ENCODE results near the gene SLC38A1.

The SLC38A1 gene

DNA sequence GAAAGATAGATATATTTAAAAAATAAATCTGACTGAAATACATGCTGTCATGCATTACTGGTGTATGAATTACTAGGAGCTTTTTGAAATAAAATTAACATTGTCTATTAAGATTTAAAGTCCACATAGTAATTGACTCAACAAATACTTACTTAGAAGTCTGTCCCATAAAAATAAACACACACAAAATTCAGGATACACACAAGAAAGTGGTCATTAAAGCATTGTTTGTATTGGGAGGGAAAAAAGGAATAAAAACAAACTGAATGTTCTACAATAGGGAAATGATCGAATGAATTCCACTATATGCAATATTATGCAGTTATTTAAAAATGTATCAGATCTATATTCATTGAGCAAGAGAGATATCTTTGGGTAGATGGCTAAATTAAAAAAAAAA lies 118.9 kb downstream of the SLC38A1 start:
- Histone ChIP-seq H3K27ac (no peak overlapping the region), H3K36me3 (ENCODE audit: control insufficient read depth, insufficient read depth, low read length) (no peaks in the 10 kb centered on the region), H3K4me1 (no peaks in the 10 kb centered on the region), H3K4me3 (ENCODE audit: low read depth, low read length) (no peak overlapping the region), H3K9me3 (ENCODE audit: control insufficient read depth, low read length) (no peaks in the 10 kb centered on the region), H3K79me2 (no peaks in the 10 kb centered on the region), H3K9ac (no peak overlapping the region), H2AFZ (no peak overlapping the region), H3K4me2 (ENCODE audit: low read length) (no peak overlapping the region), H3K27me3 (ENCODE audit: control insufficient read depth, insufficient read depth, low read length) (no peaks in the 10 kb centered on the region)
- TF ChIP-seq CTCF (IDR thresholded peaks at IDR 0.05): no peak

- H2AFZ ChIP-seq: no peak overlapping the region
- H3K9me3 ChIP-seq (ENCODE audit: control insufficient read depth, low read length): no peaks in the 10 kb centered on the region
- no peak overlapping the region for H3K27ac ChIP-seq
- no peaks in the 10 kb centered on the region for H3K27me3 ChIP-seq (ENCODE audit: control insufficient read depth, insufficient read depth, low read length)
- H3K36me3 ChIP-seq (ENCODE audit: control insufficient read depth, insufficient read depth, low read length): no peaks in the 10 kb centered on the region
- H3K4me2 ChIP-seq (ENCODE audit: low read length): no peak overlapping the region
- H3K79me2 ChIP-seq: no peaks in the 10 kb centered on the region
- TF ChIP-seq CTCF (IDR thresholded peaks at IDR 0.05): no peak
- H3K9ac ChIP-seq: no peak overlapping the region
- H3K4me1 ChIP-seq: no peaks in the 10 kb centered on the region
- H3K4me3 ChIP-seq (ENCODE audit: low read depth, low read length): no peak overlapping the region
Observed at GRCh38 chr12:46149079-46149464, 119.8 kb downstream of the SLC38A1 start.

DNA sequence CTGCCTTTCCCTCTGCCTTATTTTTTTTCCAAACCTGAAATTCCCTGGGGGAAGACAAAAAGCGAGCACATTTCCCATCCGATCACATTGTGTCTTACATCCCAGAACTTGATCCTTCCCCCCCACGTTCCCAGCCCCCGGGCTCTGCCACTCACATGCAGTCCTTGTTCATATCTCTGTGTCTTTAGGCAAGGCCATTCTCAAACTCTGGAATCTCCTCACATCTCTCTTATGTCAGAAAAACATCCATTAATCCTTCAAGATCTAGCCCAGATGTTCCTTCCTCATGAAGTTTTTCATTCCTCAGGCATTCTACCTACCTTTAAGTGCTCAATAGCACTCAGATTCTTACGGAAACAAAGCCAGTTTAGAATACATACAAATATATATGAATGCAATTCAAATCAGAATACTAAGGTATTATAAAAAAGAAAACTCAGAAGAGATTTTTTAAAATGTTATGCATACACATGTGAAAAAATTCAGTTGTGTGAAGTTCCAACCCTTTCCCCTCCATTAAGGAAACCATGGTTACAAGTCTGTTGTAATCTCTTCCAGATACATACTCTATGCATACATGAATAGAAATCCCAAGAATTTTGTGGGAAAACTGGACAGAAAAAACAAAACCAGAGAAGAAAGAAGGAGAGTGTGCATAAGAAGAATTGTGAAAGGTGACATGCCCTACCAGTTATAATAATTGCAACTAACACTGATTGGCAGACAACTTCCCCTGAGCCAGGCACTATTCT lies 120.3 kb downstream of the SLC38A1 start:
- Histone ChIP-seq H3K4me3 (ENCODE audit: low read depth, low read length) (no peak overlapping the region), H3K36me3 (ENCODE audit: control insufficient read depth, insufficient read depth, low read length) (no peaks in the 10 kb centered on the region), H3K9ac (no peak overlapping the region), H3K9me3 (ENCODE audit: control insufficient read depth, low read length) (no peaks in the 10 kb centered on the region), H2AFZ (no peak overlapping the region), H3K4me2 (ENCODE audit: low read length) (no peak overlapping the region), H3K27ac (no peak overlapping the region), H3K27me3 (ENCODE audit: control insufficient read depth, insufficient read depth, low read length) (no peaks in the 10 kb centered on the region), H3K4me1 (no peaks in the 10 kb centered on the region), H3K79me2 (no peaks in the 10 kb centered on the region)
- TF ChIP-seq CTCF (IDR thresholded peaks at IDR 0.05): no peak

DNA sequence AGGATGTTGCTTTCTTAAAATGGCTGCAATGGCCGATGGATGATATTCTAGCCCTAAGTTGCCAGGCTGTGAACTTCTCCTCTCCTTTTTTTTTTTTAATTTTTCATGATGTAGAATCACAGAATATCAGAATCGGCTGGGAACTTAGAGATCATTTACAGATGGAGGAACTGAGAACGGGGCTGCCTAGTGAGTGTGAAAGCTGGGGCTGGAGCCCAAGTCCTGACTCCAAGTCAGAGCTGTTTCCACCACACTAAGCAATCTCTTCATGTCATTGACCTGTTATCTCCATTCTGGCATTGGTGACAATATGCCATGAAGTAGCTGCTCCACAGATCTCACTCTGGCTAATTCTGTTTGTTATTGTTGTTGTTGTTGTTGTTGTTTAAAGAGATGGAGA lies 121.7 kb downstream of the SLC38A1 start:
- H3K9me3 ChIP-seq (ENCODE audit: control insufficient read depth, low read length): no peaks in the 10 kb centered on the region
- H3K79me2 ChIP-seq: no peaks in the 10 kb centered on the region
- H3K36me3 ChIP-seq (ENCODE audit: control insufficient read depth, insufficient read depth, low read length): no peaks in the 10 kb centered on the region
- no peak overlapping the region for H2AFZ ChIP-seq
- no peak overlapping the region for H3K27ac ChIP-seq
- no peak overlapping the region for H3K9ac ChIP-seq
- H3K4me2 ChIP-seq (ENCODE audit: low read length): no peak overlapping the region
- no peak overlapping the region for H3K4me3 ChIP-seq (ENCODE audit: low read depth, low read length)
- no peaks in the 10 kb centered on the region for H3K27me3 ChIP-seq (ENCODE audit: control insufficient read depth, insufficient read depth, low read length)
- no peak for TF ChIP-seq CTCF (IDR thresholded peaks at IDR 0.05)
- H3K4me1 ChIP-seq: no peaks in the 10 kb centered on the region

GRCh38 chr12:46145881-46146280 lies 123.0 kb downstream of the SLC38A1 start:
- Histone ChIP-seq H3K27me3 (ENCODE audit: control insufficient read depth, insufficient read depth, low read length) (no peaks in the 10 kb centered on the region), H3K79me2 (no peaks in the 10 kb centered on the region), H2AFZ (no peak overlapping the region), H3K4me1 (no peaks in the 10 kb centered on the region), H3K9me3 (ENCODE audit: control insufficient read depth, low read length) (no peaks in the 10 kb centered on the region), H3K9ac (no peak overlapping the region), H3K36me3 (ENCODE audit: control insufficient read depth, insufficient read depth, low read length) (no peaks in the 10 kb centered on the region), H3K4me3 (ENCODE audit: low read depth, low read length) (no peak overlapping the region), H3K27ac (no peak overlapping the region), H3K4me2 (ENCODE audit: low read length) (no peak overlapping the region)
- no peak for TF ChIP-seq CTCF (IDR thresholded peaks at IDR 0.05)

All from parathyroid adenoma (tissue), 2 donors.